HuH-7 (cell line): ENCODE results near the gene ANKIB1.
A peak's percentile ranks its signal among the peaks of the same experiment; 100 is the strongest.
"Not testable (repeated sequence)": the region's sequence is repeated elsewhere in the genome, so short reads cannot be mapped to it uniquely, and the experiment has no call there.

ENCODE experiments used
- DNase-seq: peaks from one replicate; pipeline ENCODE4 v3.0.0; 2011; ENCODE audit warnings: low spot score

ANKIB1 gene, protein sequence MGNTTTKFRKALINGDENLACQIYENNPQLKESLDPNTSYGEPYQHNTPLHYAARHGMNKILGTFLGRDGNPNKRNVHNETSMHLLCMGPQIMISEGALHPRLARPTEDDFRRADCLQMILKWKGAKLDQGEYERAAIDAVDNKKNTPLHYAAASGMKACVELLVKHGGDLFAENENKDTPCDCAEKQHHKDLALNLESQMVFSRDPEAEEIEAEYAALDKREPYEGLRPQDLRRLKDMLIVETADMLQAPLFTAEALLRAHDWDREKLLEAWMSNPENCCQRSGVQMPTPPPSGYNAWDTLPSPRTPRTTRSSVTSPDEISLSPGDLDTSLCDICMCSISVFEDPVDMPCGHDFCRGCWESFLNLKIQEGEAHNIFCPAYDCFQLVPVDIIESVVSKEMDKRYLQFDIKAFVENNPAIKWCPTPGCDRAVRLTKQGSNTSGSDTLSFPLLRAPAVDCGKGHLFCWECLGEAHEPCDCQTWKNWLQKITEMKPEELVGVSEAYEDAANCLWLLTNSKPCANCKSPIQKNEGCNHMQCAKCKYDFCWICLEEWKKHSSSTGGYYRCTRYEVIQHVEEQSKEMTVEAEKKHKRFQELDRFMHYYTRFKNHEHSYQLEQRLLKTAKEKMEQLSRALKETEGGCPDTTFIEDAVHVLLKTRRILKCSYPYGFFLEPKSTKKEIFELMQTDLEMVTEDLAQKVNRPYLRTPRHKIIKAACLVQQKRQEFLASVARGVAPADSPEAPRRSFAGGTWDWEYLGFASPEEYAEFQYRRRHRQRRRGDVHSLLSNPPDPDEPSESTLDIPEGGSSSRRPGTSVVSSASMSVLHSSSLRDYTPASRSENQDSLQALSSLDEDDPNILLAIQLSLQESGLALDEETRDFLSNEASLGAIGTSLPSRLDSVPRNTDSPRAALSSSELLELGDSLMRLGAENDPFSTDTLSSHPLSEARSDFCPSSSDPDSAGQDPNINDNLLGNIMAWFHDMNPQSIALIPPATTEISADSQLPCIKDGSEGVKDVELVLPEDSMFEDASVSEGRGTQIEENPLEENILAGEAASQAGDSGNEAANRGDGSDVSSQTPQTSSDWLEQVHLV

DNA sequence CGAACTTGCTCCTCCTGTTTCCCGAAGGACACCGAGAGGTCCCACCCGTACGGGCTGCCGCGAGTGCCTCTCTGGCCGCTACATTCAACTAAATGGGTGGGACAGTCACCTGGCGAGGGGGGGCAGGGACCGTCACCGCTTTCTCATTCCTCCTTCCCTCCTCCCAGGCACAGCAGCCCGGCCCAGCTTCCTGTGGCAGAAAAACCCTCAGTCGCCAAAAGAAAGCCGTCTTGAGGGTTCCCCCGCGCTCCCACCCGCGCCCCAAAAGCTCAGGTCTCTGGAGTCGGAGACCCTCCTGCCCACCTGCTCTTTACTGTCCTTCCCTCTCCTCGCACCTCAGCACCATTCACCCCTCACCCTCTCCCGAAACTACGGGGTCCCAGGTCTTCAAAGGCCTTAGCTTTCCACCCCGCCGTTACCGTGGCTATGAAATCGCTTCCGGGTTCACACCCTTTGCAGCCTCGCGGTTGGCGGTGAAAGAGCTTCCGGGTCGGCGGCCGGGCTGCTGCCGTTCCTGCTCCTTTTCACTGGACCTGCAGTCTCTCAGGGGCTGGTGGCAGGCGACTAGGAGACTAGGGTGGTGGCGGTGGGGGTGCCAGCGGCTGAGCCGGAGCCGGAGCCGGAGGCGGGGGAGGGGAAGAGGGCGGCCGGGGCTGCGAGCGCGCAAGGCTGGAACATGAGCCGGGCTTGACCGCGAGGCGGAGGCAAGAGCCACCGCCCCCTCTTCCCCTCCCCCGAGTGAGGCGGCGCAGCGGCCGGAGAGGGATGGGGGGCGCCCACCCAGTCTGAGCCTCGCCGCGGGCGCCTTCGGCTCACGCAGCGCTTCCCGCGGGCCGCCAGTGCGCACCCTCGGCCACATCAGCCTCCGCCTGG, at the start of gene ANKIB1, which contains the start of gene KRIT1:
TSS of gene ANKIB1 (plus strand) at position 488 of the 873 bp plus-strand sequence. CDS start 49,005 bp downstream, outside the sequence.
TSS of gene KRIT1 (minus strand) at position 428 of the 873 bp plus-strand sequence. CDS start 3,779 bp downstream, outside the sequence.
- peak; percentile 84 for DNase-seq

DNA sequence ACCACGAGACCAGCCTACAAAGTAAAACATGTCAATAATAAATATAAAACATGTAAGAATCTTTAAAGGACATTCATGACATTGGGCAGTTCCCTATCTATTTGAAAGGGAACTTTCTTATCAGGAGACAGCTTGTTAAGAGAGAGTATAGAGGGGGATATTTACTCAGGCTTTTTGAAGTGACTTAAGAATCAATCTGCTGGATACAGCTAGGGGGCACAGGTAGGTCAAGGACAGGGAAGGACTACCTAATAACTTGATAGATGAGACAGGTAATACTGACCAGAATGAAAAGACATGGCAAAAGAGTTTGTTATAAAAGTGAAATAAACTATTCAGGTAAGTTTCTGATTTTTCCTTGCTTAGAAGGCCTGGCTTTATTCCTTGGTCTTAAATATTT, 45.0 kb upstream of the ANKIB1 start:
- DNase-seq: no peak

DNA sequence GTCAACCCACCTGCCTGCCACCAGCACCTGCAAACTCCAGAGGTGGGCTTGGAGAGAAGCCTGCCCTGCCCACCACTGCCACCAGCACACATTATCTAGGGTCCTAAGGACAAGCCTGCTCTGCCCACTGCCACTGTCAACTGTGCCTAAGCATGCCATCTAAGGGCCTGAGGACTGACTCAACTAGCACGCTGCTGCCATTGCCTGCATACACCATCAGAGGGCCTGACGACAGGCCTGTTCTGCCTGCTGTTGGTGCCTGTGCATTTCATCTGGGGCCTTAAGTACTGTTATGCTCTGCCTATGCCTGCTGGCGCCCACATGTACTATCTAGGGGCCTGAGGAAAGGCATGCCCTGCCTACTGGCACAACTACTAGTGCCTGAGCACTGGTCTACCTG, 39.8 kb upstream of the ANKIB1 start:
- no peak for DNase-seq

- no peak for DNase-seq
These were observed 39.1 kb upstream of the ANKIB1 start for GRCh38 chr7:92206672-92207071.

GRCh38 chr7:92221766-92222165, 24.0 kb upstream of the ANKIB1 start:
- DNase-seq: no peak

- no peak for DNase-seq
These were observed 18.8 kb upstream of the ANKIB1 start for GRCh38 chr7:92226981-92227380.

- no peak for DNase-seq
These were observed 17.7 kb upstream of the ANKIB1 start for GRCh38 chr7:92228100-92228499.

- DNase-seq: no peak
These were observed 17.0 kb upstream of the ANKIB1 start for GRCh38 chr7:92228742-92229141.

- DNase-seq: no peak
These were observed 15.2 kb upstream of the ANKIB1 start for GRCh38 chr7:92230547-92230946.

DNA sequence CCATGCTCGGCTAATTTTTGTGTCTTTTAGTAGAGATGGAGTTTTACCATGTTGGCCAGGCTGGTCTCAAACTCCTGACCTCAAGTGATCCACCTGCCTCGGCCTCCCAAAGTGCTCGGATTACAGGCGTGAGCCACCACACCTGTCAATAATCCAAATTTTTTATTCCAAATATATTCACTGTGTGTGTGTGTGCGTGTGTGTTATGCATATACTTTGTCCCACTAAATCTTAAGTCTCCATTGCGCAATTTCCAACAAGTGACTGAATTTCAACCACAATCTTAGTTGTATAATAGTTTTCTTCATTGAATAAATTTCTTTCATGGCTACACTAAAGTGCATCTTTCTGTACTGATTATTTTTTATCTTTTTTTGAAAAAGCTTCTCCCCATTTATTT, 2.8 kb upstream of the ANKIB1 start:
- no peak for DNase-seq

DNA sequence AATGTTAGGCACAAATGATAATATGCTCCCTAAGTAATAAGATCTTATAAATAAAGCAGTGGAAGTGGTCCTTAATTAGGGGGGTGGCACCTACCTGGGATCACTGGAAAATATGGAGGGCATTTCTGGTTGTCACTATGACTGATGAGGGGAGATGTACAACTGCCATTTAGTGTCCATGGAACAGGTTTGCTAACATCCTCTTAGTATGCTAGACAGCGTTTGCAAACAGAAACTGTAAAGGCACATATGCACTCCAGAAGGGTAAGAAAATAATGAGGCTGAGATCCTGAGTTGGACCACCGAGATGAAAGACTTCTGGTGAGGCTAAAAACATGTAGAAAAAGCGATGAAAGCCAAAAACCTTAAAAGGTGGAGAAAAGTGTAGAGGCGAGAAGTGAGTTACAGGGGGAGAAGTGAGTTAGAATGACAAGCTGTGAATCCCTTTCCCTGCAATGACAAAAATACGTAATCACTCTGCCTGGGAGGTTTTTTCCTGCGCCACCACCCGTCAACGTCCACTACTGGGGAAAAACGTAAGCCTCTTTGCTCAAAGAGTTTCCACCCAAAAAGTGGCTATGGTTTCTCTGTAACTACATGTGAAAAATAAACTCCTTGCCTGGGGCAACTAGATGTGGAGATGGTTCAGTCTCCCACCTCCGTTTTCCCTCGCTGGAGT, 827 bp upstream of the ANKIB1 start:
- no peak for DNase-seq

GRCh38 chr7:92246360-92247101, 757 bp downstream of the ANKIB1 start:
- peak; percentile 33 for DNase-seq

DNA sequence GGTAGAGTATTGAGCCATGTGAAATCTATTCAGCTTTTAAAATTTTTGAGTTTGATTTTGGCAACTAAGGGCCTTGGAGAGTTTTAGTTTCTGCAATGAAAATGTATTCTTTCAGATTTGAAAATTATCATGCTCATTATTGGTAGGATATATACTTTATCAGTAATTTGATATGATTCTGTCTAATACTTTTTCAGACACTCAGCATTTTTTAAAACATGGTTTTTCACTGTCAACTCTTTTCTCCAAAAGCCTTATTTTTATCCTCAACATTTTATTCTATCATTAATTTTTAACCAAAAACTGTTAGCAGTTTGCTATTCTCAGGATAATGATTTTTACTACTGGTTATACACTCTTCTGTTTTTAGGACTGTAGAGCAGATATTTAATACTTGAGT, 4.8 kb downstream of the ANKIB1 start:
- DNase-seq: no peak

GRCh38 chr7:92251181-92251580, 5.4 kb downstream of the ANKIB1 start:
- no peak for DNase-seq

DNA sequence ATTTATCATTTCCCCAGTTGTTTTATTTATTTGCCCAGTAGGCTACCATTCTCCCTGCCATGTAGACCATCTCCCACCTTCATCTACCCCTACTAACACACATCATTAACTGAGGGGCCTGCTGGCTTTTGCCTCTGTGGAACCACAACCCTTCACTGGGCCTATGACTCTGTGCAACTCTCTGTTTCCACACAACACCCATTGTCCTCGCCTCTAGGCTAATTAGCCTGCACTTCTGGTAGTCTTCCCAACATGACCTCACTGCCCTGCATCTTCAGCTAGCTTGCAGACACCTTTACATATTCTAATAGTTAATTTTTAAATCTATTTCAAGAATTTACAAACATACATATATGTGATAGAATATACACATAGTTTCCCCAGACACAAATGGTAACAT, 7.5 kb downstream of the ANKIB1 start:
- no peak for DNase-seq

DNA sequence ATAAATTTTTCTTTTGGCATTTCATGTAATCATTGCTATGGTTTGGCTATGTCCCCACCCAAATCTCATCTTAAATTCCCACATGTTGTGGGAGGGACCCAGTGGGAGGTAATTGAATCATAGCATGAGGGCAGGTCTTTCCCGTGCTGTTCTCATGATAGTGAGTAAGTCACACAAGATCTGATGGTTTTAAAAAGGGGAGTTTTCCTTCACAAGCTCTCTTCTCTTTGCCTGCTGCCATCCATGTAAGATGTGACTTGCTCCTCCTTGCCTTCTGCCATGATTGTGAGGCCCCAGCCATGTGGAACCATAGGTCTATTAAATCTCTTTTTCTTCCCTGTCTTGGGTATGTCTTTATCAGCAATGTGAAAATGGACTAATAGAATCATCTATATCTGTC, 9.0 kb downstream of the ANKIB1 start:
- DNase-seq: not testable (repeated sequence)

DNA sequence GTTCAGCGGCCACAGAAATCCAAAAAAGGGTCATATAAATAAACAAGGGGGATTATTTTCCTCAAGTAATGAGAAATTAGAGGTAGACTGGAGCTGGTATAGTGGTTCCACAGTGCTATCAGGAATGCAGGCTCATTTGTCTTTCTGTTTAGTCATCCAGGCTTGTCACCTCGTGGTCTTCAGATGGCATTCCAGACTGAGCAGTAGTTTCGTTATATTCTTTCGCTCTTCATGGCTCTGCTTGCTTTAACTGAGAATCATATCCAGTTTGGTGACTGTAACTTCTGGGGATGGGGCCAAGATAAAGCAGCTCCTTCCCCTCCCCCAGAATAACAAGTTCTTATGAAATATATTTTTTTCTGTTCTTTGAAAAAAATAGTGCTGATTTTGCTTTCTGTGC, 9.5 kb downstream of the ANKIB1 start:
- no peak for DNase-seq

- no peak for DNase-seq
These were observed 13.3 kb downstream of the ANKIB1 start for GRCh38 chr7:92259062-92259461.

DNA sequence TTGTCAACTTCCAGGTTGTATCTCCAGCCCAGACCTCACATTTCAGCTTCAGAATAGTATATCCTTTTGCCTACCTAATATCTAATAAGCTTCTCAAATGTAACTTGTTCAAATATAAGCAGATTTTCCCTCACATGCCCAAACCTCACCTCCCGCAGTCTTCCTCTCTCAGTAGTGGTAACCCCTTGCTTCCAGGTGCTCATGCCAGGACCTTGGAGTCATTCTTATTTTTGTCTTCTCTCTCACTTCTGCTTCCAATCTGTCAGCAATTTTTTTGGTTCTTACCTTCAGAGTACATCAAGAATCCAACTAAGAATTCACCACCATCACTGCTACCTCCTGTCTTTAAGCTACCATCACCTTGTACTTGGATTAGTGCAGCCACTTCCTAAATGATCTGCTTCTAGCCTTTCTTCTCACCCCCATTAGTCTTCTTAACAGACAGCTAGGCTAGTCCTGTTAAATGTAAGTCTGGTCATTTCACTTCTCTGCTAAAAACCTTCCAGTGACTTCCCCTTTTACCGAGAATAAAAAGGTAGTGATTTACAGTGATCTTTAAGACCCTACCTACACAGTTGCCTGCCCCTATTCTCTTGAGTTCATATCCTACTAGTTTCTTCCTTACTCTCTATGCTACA, 14.0 kb downstream of the ANKIB1 start:
- no peak for DNase-seq
